ENCODE data around the gene ARMH3. TPM values are rescaled to one million over a fixed set of nuclear protein-coding genes. Genes with fewer than 3 reads are reported as not detected.

ARMH3 gene
- total and polyA plus RNA-seq, 8 donors = 3.5 to 29.0 (median 17.2) TPM

DNA sequence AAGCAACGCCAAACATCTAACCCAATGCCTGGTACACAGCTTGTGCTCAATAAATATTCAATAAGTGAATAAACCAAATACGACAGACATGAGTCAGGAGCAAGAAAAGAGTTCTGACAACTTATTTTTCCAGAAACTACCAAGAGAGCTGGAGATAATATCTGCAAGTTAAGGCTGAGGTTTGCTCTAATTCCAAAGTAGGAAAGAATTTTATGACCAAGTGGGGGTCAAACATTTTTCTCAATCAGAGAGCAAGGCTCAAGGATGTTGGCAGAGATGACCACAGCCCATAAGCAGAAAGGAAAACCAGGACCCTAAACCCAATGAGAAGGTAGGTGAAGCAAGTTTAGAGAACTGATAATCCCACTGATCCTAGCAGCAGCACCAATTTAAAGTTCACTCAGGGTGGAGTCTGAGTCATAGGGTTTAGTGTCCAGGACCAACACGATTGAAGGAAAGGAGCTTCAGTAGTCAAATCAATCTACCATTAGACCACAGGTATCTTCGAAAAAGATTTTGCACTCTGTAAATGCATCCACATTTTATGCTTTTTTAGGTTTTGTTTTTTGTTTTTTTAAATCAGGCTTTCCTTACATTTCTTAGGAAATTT is 163.1 kb downstream of the ARMH3 start:
- TF ChIP-seq, protein P1, sequence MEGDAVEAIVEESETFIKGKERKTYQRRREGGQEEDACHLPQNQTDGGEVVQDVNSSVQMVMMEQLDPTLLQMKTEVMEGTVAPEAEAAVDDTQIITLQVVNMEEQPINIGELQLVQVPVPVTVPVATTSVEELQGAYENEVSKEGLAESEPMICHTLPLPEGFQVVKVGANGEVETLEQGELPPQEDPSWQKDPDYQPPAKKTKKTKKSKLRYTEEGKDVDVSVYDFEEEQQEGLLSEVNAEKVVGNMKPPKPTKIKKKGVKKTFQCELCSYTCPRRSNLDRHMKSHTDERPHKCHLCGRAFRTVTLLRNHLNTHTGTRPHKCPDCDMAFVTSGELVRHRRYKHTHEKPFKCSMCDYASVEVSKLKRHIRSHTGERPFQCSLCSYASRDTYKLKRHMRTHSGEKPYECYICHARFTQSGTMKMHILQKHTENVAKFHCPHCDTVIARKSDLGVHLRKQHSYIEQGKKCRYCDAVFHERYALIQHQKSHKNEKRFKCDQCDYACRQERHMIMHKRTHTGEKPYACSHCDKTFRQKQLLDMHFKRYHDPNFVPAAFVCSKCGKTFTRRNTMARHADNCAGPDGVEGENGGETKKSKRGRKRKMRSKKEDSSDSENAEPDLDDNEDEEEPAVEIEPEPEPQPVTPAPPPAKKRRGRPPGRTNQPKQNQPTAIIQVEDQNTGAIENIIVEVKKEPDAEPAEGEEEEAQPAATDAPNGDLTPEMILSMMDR (IDR thresholded peaks at IDR 0.05) = no peak
- TF ChIP-seq POLR2AphosphoS5 (IDR thresholded peaks at IDR 0.05) (no peak), EP300 (IDR thresholded peaks at IDR 0.05) (no peak), POLR2A (IDR thresholded peaks at IDR 0.05) (no peak)
- intact Hi-C loops (cut with DNase I; ENCODE audit: low total_unique reads) = no loop called here
- no peaks in the 10 kb centered on the region for H3K9me3 ChIP-seq
- peaks cover 0 to 6% (median 0%) of the 10 kb centered on the region in 4 donors for H3K36me3 ChIP-seq
- no peak for DNase-seq
- H3K4me3 ChIP-seq = no peak overlapping the region
- 76 to 87% (median 80%) methylated on average over 4 of the region's 4 CpGs for WGBS, 5 donors
- no peaks in the 10 kb centered on the region for H3K27me3 ChIP-seq
- no peak overlapping the region for H3K27ac ChIP-seq
- peaks cover 0 to 6% (median 2%) of the 10 kb centered on the region in 4 donors for H3K4me1 ChIP-seq

DNA sequence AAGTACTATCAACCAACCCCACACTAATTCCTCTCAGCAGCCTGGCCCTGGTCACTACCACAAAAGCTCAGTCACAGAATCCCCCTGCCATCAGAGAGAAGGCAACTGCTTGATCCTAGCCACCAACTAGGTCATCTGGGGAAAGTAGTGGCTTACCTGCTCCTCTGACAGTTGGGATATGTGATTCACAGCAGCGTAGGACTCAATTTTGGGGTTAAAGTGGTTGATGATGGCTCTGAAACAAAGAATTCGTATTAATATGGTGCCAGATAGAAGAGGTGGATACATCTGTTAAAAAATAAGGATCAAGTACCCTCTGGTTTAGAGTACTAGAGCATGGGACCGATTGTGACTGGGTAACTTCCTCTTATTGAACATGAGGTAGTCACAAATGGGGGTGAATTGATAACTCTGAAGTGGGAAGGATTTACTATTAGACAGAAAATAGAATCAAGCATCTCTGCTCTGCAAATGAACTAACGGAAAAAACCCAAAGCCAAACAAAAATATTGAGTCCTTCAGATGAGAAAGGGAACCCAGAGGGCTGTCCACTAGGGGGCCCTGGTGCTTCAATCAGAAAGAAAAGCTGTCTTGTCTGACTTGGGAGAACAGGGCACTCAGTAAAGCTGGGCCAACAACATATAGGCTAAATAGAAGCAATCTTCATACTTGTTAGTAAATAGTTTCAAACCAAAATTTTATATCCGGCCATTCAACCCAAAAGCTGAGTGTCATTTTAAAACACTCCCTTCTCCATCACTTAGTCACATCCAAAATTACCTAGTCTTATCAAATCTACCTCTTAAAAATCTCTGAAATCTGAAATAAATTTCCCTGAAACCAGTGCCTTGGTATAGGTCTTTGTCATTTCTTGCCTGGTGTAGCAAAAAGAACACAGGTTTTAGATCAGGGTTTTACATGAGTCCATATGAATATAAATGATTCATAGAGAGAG is 166.4 kb downstream of the ARMH3 start:
- TF ChIP-seq EP300 (IDR thresholded peaks at IDR 0.05) = no peak
- TF ChIP-seq, protein P1 (IDR thresholded peaks at IDR 0.05) = peak in 5 of 7 experiments; percentile 29 to 76 (median 50)
- TF ChIP-seq POLR2A (IDR thresholded peaks at IDR 0.05) = no peak
- TF ChIP-seq POLR2AphosphoS5 (IDR thresholded peaks at IDR 0.05) = no peak
- no peaks in the 10 kb centered on the region for H3K9me3 ChIP-seq
- H3K36me3 ChIP-seq = peaks cover 0 to 20% (median 11%) of the 10 kb centered on the region in 4 donors
- H3K27ac ChIP-seq = no peak overlapping the region
- no peaks in the 10 kb centered on the region for H3K27me3 ChIP-seq
- DNase-seq = peak; percentile 74 to 83
- intact Hi-C loops (cut with DNase I; ENCODE audit: low total_unique reads) = no loop called here
- H3K4me3 ChIP-seq = no peak overlapping the region
- WGBS, 5 donors = 49 to 69% (median 54%) methylated on average over 5 of the region's 5 CpGs
- H3K4me1 ChIP-seq = no peaks in the 10 kb centered on the region

DNA sequence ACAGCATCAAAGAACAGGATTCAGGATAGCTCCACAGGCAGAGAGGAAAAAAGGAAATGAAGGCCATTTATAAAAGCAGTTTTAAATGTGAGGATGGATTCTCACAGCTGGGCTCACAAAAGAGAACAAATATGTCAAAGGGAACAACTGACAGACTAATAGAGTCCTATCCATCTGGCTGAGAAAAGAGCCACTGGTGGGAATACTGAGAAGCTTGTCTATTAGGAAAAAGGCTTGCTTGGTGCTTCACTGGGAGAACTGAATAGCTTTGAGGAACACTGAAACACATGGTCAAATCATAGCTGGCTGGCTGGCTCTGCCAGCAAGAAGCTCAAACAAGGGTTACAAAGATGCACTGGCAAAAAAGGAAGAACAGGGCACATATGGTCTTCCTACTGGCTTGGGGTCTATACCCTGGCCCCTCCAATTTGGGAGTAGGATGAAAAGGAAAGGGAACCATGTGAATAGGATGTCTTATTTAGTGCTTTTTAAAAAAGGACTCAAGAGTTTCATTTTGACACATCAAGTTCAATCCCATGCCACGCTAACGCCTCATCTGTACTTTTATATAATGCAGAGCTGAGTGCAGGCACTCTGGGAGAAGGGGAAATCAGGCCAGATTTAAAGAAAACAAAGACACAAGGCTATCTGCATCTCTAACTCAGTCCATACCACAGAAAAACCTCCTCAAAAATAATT is 167.6 kb downstream of the ARMH3 start:
- WGBS, 5 donors = 80 to 91% (median 87%) methylated on average over 2 of the region's 2 CpGs
- Histone ChIP-seq H3K27me3 (no peaks in the 10 kb centered on the region), H3K9me3 (no peaks in the 10 kb centered on the region), H3K4me1 (no peaks in the 10 kb centered on the region), H3K27ac (no peak overlapping the region), H3K36me3 (peaks cover 0 to 21% (median 11%) of the 10 kb centered on the region in 4 donors), H3K4me3 (no peak overlapping the region)
- DNase-seq = no peak
- intact Hi-C loops (cut with DNase I; ENCODE audit: low total_unique reads) = no loop called here
- TF ChIP-seq POLR2AphosphoS5 (IDR thresholded peaks at IDR 0.05) (no peak), POLR2A (IDR thresholded peaks at IDR 0.05) (no peak), EP300 (IDR thresholded peaks at IDR 0.05) (no peak)
- TF ChIP-seq, protein P1 (IDR thresholded peaks at IDR 0.05) = no peak

DNA sequence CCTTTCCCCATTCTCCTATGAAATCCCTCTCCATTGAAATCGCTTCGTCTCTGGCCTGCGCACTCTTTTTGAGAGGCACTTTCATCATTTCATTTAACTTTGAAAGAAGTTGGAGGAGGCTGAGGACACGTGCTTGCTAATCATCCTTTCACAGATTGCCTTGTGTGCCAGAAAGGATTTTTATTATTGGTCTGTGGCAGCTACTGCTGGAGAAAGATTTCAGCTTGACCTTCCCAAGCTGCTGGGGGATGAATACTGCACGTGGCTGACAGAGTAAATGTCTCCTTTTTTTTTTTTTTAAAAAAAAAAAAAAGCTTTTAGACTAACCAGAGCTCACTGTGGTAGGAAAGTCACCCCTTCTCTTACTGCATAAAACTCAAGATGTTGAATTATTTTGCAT is 168.2 kb downstream of the ARMH3 start:
- no peaks in the 10 kb centered on the region for H3K4me1 ChIP-seq
- DNase-seq = no peak
- intact Hi-C loops (cut with DNase I; ENCODE audit: low total_unique reads) = no loop called here
- no peak overlapping the region for H3K4me3 ChIP-seq
- H3K27ac ChIP-seq = no peak overlapping the region
- no peak for TF ChIP-seq POLR2A (IDR thresholded peaks at IDR 0.05)
- no peak for TF ChIP-seq POLR2AphosphoS5 (IDR thresholded peaks at IDR 0.05)
- no peak for TF ChIP-seq EP300 (IDR thresholded peaks at IDR 0.05)
- no peaks in the 10 kb centered on the region for H3K27me3 ChIP-seq
- peaks cover 0 to 26% (median 11%) of the 10 kb centered on the region in 4 donors for H3K36me3 ChIP-seq
- H3K9me3 ChIP-seq = no peaks in the 10 kb centered on the region
- 78 to 90% (median 87%) methylated on average over 5 of the region's 5 CpGs for WGBS, 5 donors

Measured in stomach (tissue), 9 donors.